H1 (cell line): ENCODE measurements around the gene METTL18. TPM values are rescaled to one million over a fixed set of nuclear protein-coding genes. Genes with fewer than 3 reads are reported as not detected.

ENCODE experiments used
- CTCF ChIP-seq, 3 experiments: IDR thresholded peaks; 1 replicate in 2 of 3; 2 replicates in 1 of 3; pipeline versions ENCODE4 v1.5.1 to v1.6.1; 2011; ENCODE audit warnings: low read length in 3 of 3, mild to moderate bottlenecking in 3 of 3, inconsistent platforms in 2 of 3, low read depth in 1 of 3, moderate library complexity in 1 of 3; ENCODE audit not compliant: insufficient read depth in 1 of 3; ENCODE audit errors: control extremely low read depth in 1 of 3
- EGR1 ChIP-seq: IDR thresholded peaks from 2 replicates; pipeline ENCODE4 v1.6.1; 2011; ENCODE audit warnings: low read depth, low read length, borderline replicate concordance
- SIRT6 ChIP-seq: IDR thresholded peaks from one replicate; pipeline ENCODE4 v1.7.1; 2012; ENCODE audit warnings: low read length, inconsistent platforms
- SRF ChIP-seq: IDR thresholded peaks from 2 replicates; pipeline ENCODE4 v1.6.1; 2011; ENCODE audit warnings: mild to moderate bottlenecking, low read depth, low read length, moderate library complexity
- TCF12 ChIP-seq: IDR thresholded peaks from 2 replicates; pipeline ENCODE4 v1.6.1; 2011; ENCODE audit warnings: low read depth, mild to moderate bottlenecking, low read length
- YY1 ChIP-seq: IDR thresholded peaks from 2 replicates; pipeline ENCODE4 v1.6.1; 2011; ENCODE audit warnings: low read depth, mild to moderate bottlenecking, low read length
- polyA plus RNA-seq, 7 experiments: library from polyadenylated mRNA; depleted of rRNA in 3 of 7; stranded (reverse) in 5 of 7; unstranded in 2 of 7; fragments of >200 nt in 5 of 7; fragments of 200-250 nt in 2 of 7; gene quantifications; 1 replicate in 5 of 7; 2 replicates in 1 of 7; 4 replicates in 1 of 7; pipeline versions ENCODE4 v1.2.1 to v1.2.3, GENCODE V29; 2011 to 2013; ENCODE audit warnings: missing spikeins in 2 of 7, mixed read lengths in 2 of 7
- total RNA-seq: library from RNA; stranded (reverse); fragmentation: NEBNext Ultra II Directional; extraction: Animal tissue kit (Norgen Biotek cat#: 25700); gene quantifications from 2 replicates; pipeline ENCODE4 v1.2.1, GENCODE V29; 2021
- TF ChIP-seq, protein P1 (sequence below): fragments of 300-600 bp; sonication (generic); IDR thresholded peaks from 2 replicates; pipeline ENCODE4 v1.7.1; 2012; ENCODE audit warnings: low read length, moderate library complexity, mild to moderate bottlenecking, inconsistent platforms; ENCODE audit not compliant: insufficient replicate concordance
- TF ChIP-seq, protein P2 (sequence below): IDR thresholded peaks from 2 replicates; pipeline ENCODE4 v1.6.1; 2011; ENCODE audit warnings: low read depth, mild to moderate bottlenecking, low read length; ENCODE audit not compliant: insufficient read depth

The METTL18 gene
- total and polyA plus RNA-seq, 2 of the 8 experiments (the other 6 are each of a cell fraction or from before 2014, with no cell fraction given), result 1.4 to 7.6 TPM

DNA sequence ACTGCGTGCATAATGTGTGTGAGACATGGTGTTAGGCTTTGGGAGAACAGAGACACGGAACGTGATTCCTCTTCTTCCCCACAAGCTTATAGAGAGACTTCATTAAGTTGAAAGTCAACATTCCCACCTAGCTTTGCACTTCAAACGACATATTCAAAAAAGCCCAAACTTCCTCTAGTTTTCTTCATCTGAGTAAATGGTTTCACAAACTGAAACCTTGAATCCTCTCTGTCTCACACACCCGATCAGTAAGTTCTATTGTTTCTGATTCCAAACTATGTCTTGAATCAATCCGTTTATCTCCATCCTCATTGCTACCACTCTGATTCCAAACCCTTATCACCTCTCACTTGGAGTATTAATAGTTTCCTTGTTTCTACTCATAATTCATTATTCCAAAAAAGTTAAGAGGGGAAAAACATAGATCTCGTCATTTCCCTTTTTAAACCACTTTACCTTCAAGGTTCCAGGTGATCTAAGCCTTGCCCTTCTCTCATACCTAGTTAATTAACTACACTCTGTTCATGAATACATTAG is 1.6 kb upstream of the METTL18 start (continued):
- TF ChIP-seq, protein P1, sequence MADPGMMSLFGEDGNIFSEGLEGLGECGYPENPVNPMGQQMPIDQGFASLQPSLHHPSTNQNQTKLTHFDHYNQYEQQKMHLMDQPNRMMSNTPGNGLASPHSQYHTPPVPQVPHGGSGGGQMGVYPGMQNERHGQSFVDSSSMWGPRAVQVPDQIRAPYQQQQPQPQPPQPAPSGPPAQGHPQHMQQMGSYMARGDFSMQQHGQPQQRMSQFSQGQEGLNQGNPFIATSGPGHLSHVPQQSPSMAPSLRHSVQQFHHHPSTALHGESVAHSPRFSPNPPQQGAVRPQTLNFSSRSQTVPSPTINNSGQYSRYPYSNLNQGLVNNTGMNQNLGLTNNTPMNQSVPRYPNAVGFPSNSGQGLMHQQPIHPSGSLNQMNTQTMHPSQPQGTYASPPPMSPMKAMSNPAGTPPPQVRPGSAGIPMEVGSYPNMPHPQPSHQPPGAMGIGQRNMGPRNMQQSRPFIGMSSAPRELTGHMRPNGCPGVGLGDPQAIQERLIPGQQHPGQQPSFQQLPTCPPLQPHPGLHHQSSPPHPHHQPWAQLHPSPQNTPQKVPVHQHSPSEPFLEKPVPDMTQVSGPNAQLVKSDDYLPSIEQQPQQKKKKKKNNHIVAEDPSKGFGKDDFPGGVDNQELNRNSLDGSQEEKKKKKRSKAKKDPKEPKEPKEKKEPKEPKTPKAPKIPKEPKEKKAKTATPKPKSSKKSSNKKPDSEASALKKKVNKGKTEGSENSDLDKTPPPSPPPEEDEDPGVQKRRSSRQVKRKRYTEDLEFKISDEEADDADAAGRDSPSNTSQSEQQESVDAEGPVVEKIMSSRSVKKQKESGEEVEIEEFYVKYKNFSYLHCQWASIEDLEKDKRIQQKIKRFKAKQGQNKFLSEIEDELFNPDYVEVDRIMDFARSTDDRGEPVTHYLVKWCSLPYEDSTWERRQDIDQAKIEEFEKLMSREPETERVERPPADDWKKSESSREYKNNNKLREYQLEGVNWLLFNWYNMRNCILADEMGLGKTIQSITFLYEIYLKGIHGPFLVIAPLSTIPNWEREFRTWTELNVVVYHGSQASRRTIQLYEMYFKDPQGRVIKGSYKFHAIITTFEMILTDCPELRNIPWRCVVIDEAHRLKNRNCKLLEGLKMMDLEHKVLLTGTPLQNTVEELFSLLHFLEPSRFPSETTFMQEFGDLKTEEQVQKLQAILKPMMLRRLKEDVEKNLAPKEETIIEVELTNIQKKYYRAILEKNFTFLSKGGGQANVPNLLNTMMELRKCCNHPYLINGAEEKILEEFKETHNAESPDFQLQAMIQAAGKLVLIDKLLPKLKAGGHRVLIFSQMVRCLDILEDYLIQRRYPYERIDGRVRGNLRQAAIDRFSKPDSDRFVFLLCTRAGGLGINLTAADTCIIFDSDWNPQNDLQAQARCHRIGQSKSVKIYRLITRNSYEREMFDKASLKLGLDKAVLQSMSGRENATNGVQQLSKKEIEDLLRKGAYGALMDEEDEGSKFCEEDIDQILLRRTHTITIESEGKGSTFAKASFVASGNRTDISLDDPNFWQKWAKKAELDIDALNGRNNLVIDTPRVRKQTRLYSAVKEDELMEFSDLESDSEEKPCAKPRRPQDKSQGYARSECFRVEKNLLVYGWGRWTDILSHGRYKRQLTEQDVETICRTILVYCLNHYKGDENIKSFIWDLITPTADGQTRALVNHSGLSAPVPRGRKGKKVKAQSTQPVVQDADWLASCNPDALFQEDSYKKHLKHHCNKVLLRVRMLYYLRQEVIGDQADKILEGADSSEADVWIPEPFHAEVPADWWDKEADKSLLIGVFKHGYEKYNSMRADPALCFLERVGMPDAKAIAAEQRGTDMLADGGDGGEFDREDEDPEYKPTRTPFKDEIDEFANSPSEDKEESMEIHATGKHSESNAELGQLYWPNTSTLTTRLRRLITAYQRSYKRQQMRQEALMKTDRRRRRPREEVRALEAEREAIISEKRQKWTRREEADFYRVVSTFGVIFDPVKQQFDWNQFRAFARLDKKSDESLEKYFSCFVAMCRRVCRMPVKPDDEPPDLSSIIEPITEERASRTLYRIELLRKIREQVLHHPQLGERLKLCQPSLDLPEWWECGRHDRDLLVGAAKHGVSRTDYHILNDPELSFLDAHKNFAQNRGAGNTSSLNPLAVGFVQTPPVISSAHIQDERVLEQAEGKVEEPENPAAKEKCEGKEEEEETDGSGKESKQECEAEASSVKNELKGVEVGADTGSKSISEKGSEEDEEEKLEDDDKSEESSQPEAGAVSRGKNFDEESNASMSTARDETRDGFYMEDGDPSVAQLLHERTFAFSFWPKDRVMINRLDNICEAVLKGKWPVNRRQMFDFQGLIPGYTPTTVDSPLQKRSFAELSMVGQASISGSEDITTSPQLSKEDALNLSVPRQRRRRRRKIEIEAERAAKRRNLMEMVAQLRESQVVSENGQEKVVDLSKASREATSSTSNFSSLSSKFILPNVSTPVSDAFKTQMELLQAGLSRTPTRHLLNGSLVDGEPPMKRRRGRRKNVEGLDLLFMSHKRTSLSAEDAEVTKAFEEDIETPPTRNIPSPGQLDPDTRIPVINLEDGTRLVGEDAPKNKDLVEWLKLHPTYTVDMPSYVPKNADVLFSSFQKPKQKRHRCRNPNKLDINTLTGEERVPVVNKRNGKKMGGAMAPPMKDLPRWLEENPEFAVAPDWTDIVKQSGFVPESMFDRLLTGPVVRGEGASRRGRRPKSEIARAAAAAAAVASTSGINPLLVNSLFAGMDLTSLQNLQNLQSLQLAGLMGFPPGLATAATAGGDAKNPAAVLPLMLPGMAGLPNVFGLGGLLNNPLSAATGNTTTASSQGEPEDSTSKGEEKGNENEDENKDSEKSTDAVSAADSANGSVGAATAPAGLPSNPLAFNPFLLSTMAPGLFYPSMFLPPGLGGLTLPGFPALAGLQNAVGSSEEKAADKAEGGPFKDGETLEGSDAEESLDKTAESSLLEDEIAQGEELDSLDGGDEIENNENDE, result no peak
- TF ChIP-seq YY1, result no peak
- no peak for TF ChIP-seq SRF
- TF ChIP-seq, protein P2, sequence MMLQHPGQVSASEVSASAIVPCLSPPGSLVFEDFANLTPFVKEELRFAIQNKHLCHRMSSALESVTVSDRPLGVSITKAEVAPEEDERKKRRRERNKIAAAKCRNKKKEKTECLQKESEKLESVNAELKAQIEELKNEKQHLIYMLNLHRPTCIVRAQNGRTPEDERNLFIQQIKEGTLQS, result no peak
- no peak for TF ChIP-seq CTCF (IDR thresholded peaks at IDR 0.05; ENCODE audit: control extremely low read depth in 1 of 3, insufficient read depth in 1 of 3, low read depth in 1 of 3, low read length in 3 of 3)
- TF ChIP-seq TCF12, result no peak
- TF ChIP-seq EGR1, result no peak
- no peak for TF ChIP-seq SIRT6
